MM.1S (cell line): ENCODE data around the gene ANKS1B.

Source experiments
- DNase-seq: peaks from one replicate; pipeline ENCODE4 v3.0.0-alpha.2; 2015
- H2AFZ ChIP-seq: fragments of 300-600 bp; sonication (generic); 2 replicates; pipeline ENCODE4 v1.6.0; 2016; ENCODE audit warnings: antibody characterized with exemption, low read length
- H3F3A ChIP-seq: fragments of 300-600 bp; sonication (generic); 2 replicates; pipeline ENCODE4 v1.6.1; 2016; ENCODE audit warnings: mild to moderate bottlenecking, antibody characterized with exemption, low read length, moderate library complexity, mixed read lengths; ENCODE audit not compliant: insufficient read depth
- H3K27ac ChIP-seq: fragments of 300-600 bp; sonication (generic); 2 replicates; pipeline ENCODE4 v1.5.1; 2016; ENCODE audit warnings: mild to moderate bottlenecking, low read length
- H3K27me3 ChIP-seq: fragments of 300-600 bp; sonication (generic); replicated peaks from 2 replicates; pipeline ENCODE4 v1.6.0; 2016; ENCODE audit warnings: low read length; ENCODE audit not compliant: insufficient read depth
- H3K36me3 ChIP-seq: fragments of 300-600 bp; sonication (generic); replicated peaks from 2 replicates; pipeline ENCODE4 v1.6.1; 2016; ENCODE audit warnings: mild to moderate bottlenecking, low read length, mixed read lengths; ENCODE audit not compliant: insufficient read depth
- H3K4me1 ChIP-seq: fragments of 300-600 bp; sonication (generic); 2 replicates; pipeline ENCODE4 v1.6.1; 2016; ENCODE audit warnings: low read length, mixed read lengths
- H3K4me2 ChIP-seq: fragments of 300-600 bp; sonication (generic); 2 replicates; pipeline ENCODE4 v1.6.0; 2016; ENCODE audit warnings: low read depth, low read length
- H3K4me3 ChIP-seq: fragments of 300-600 bp; sonication (generic); 2 replicates; pipeline ENCODE4 v1.5.1; 2016; ENCODE audit warnings: low read length, mixed read lengths
- H3K79me2 ChIP-seq: fragments of 300-600 bp; sonication (generic); 2 replicates; pipeline ENCODE4 v1.6.1; 2016; ENCODE audit warnings: mixed run types, low read length, mixed read lengths
- H3K9ac ChIP-seq: fragments of 300-600 bp; sonication (generic); 2 replicates; pipeline ENCODE4 v1.6.1; 2016; ENCODE audit warnings: low read length, mixed read lengths
- H3K9me2 ChIP-seq: fragments of 300-600 bp; sonication (generic); replicated peaks from 2 replicates; pipeline ENCODE4 v1.6.1; 2016; ENCODE audit warnings: mild to moderate bottlenecking, low read length, mixed read lengths; ENCODE audit not compliant: insufficient read depth
- H3K9me3 ChIP-seq: fragments of 300-600 bp; sonication (generic); replicated peaks from 2 replicates; pipeline ENCODE4 v1.6.1; 2016; ENCODE audit warnings: mild to moderate bottlenecking, low read length, mixed read lengths; ENCODE audit not compliant: insufficient read depth
- H4K20me1 ChIP-seq: fragments of 300-600 bp; sonication (generic); 2 replicates; pipeline ENCODE4 v1.6.1; 2016; ENCODE audit warnings: mild to moderate bottlenecking, low read length, moderate library complexity, mixed read lengths; ENCODE audit not compliant: insufficient read depth
- EZH2 ChIP-seq: fragments of 300-600 bp; sonication (generic); optimal IDR thresholded peaks from 2 replicates; pipeline ENCODE3; 2017; ENCODE audit warnings: low read depth, mild to moderate bottlenecking, antibody characterized with exemption, low read length, mixed read lengths
- EZH2phosphoT487 ChIP-seq: fragments of 300-600 bp; sonication (generic); IDR thresholded peaks from 2 replicates; pipeline ENCODE4 v1.6.1; 2018; ENCODE audit warnings: antibody characterized with exemption, low read length
- TF ChIP-seq, protein P1 (sequence below): fragments of 300-600 bp; sonication (generic); IDR thresholded peaks from 2 replicates; pipeline ENCODE4 v1.5.1; 2016; ENCODE audit warnings: antibody characterized with exemption, low read length, mixed read lengths

The ANKS1B gene

DNA sequence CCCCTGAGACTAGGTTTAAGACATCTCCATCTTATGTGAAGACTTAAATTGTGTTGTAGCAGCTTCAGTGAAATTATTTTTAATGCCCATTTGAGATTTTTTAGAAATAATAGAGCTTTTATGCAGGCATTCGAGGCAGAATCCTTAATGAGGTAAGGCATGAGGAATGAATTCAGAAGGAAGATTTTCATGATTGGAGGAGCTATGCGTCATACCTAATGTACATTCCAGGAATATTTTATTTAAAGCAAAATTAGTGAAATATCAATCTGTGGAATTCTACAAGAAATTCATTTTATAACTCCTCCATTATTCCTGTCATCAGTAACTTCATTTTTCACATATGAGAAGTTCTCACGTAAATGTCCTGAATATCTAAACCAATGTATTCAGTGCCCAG, 373.1 kb downstream of the ANKS1B start:
- no peak overlapping the region for H2AFZ ChIP-seq
- H4K20me1 ChIP-seq, result no peaks in the 10 kb centered on the region
- no peaks in the 10 kb centered on the region for H3K9me2 ChIP-seq
- H3K4me3 ChIP-seq, result no peak overlapping the region
- H3K9ac ChIP-seq, result no peak overlapping the region
- H3F3A ChIP-seq, result no peaks in the 10 kb centered on the region
- no peaks in the 10 kb centered on the region for H3K27me3 ChIP-seq
- no peak overlapping the region for H3K27ac ChIP-seq
- no peak overlapping the region for H3K4me2 ChIP-seq
- H3K9me3 ChIP-seq, result no peaks in the 10 kb centered on the region
- no peaks in the 10 kb centered on the region for H3K4me1 ChIP-seq
- H3K79me2 ChIP-seq, result no peaks in the 10 kb centered on the region
- no peak for DNase-seq
- H3K36me3 ChIP-seq, result no peaks in the 10 kb centered on the region
- no peak for TF ChIP-seq EZH2phosphoT487
- TF ChIP-seq, protein P1, sequence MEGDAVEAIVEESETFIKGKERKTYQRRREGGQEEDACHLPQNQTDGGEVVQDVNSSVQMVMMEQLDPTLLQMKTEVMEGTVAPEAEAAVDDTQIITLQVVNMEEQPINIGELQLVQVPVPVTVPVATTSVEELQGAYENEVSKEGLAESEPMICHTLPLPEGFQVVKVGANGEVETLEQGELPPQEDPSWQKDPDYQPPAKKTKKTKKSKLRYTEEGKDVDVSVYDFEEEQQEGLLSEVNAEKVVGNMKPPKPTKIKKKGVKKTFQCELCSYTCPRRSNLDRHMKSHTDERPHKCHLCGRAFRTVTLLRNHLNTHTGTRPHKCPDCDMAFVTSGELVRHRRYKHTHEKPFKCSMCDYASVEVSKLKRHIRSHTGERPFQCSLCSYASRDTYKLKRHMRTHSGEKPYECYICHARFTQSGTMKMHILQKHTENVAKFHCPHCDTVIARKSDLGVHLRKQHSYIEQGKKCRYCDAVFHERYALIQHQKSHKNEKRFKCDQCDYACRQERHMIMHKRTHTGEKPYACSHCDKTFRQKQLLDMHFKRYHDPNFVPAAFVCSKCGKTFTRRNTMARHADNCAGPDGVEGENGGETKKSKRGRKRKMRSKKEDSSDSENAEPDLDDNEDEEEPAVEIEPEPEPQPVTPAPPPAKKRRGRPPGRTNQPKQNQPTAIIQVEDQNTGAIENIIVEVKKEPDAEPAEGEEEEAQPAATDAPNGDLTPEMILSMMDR, result no peak
- TF ChIP-seq EZH2, result no peak

DNA sequence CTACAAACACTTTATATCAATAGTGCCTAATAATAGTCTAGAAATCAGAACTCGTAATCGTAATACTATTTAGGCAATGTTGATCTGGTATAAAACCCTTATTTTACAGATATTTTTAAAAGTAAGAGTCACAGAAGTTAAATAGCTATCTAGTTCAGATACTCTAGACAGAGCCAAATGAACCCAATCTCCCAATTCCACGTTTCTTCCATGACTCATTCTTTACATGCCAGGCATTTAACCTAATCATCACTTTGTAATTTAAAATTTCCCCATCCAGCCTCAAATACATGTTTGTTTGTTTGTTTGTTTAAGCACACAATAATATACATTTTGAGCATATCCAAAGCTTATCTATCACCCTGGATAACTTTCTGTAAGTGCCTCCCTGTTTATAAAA, 373.6 kb downstream of the ANKS1B start:
- no peak overlapping the region for H3K27ac ChIP-seq
- H3K9me3 ChIP-seq, result no peaks in the 10 kb centered on the region
- H2AFZ ChIP-seq, result no peak overlapping the region
- H3K9me2 ChIP-seq, result no peaks in the 10 kb centered on the region
- H4K20me1 ChIP-seq, result no peaks in the 10 kb centered on the region
- DNase-seq, result no peak
- H3K9ac ChIP-seq, result no peak overlapping the region
- no peaks in the 10 kb centered on the region for H3K79me2 ChIP-seq
- H3K4me2 ChIP-seq, result no peak overlapping the region
- no peaks in the 10 kb centered on the region for H3F3A ChIP-seq
- H3K4me1 ChIP-seq, result no peaks in the 10 kb centered on the region
- no peak overlapping the region for H3K4me3 ChIP-seq
- TF ChIP-seq EZH2phosphoT487 (no peak), EZH2 (no peak)
- TF ChIP-seq, protein P1, result no peak
- no peaks in the 10 kb centered on the region for H3K27me3 ChIP-seq
- H3K36me3 ChIP-seq, result no peaks in the 10 kb centered on the region

DNA sequence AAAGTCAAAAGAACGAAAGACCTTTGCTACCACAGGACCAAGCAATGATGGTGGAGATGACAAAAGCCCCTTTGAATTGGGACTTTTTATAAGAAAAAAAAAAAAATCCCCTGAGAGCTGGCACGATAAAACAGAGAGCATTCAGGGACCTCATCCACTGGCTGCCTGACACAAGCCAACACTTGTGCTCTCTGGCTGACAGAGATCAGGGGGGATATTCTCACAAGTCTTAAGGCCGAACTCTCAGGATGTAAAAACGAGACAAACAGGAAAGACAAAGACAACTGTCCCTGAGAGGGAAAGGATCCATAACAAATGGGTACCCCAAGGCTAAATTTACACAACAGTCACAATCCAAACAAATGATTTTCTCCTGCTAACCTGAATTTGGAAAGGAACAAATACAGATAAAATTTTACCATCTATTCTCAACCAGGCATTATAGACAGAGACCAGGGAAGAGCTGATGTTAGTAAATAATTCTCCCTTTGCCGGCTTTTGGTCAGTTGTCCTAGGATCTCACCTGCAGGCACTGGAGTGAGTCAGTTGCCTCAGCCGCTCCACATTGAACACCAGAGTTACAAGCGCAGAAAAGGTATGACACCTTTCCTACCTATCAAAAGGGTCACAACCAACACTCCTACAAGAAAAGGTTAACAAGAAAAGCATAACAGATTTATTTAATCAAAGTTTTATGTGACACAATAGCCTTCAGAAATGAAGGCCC, 375.1 kb downstream of the ANKS1B start:
- Histone ChIP-seq H3K9me2 (no peaks in the 10 kb centered on the region), H3F3A (no peaks in the 10 kb centered on the region), H3K4me1 (no peaks in the 10 kb centered on the region), H3K9me3 (no peaks in the 10 kb centered on the region), H2AFZ (no peak overlapping the region), H3K9ac (no peak overlapping the region), H3K36me3 (no peaks in the 10 kb centered on the region), H3K79me2 (no peaks in the 10 kb centered on the region), H3K27me3 (no peaks in the 10 kb centered on the region), H4K20me1 (no peaks in the 10 kb centered on the region), H3K4me3 (no peak overlapping the region), H3K27ac (no peak overlapping the region), H3K4me2 (no peak overlapping the region)
- TF ChIP-seq EZH2 (no peak), EZH2phosphoT487 (no peak)
- TF ChIP-seq, protein P1, result no peak
- DNase-seq, result no peak
